Activated T-cell treated with anti-CD3 and anti-CD28 coated beads for 1 hour (primary cell): ENCODE results near the gene RPL7L1.
"Not testable (repeated sequence)": the region's sequence is repeated elsewhere in the genome, so short reads cannot be mapped to it uniquely, and the experiment has no call there.

Experiments
- DNase-seq: peaks from one replicate; pipeline ENCODE4 v3.0.0-alpha.2; 2020; ENCODE audit warnings: low read depth

Gene RPL7L1

GRCh38 chr6:42879372-42880239 lies at the start of gene RPL7L1:
TSS of gene RPL7L1 (plus strand) at chr6:42879616. CDS start at chr6:42879911, 295 bp downstream.
- DNase-seq, result peak; percentile 70

DNA sequence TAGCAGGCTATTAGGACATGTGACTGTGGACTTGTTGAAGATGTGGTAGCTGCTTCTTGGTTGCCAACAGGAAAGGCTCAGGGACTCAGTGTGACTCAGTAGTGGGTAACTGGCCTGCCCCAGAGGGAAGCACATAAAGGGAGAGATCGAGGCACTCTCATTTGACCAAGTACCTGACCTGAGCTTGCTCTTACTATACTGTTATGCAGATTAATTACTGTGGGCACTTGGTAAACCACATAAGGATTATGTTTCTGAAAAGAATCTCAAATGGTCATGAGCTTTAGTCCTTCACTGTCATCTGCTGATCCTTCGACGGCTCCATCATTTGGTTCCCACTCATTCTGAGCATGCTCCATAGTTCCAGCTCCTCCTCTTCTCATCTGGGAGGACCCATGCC lies 48.2 kb upstream of the RPL7L1 start:
- no peak for DNase-seq

GRCh38 chr6:42834056-42834455 lies 45.4 kb upstream of the RPL7L1 start:
- no peak for DNase-seq

- no peak for DNase-seq
Observed at GRCh38 chr6:42841844-42842584, 37.4 kb upstream of the RPL7L1 start.

DNA sequence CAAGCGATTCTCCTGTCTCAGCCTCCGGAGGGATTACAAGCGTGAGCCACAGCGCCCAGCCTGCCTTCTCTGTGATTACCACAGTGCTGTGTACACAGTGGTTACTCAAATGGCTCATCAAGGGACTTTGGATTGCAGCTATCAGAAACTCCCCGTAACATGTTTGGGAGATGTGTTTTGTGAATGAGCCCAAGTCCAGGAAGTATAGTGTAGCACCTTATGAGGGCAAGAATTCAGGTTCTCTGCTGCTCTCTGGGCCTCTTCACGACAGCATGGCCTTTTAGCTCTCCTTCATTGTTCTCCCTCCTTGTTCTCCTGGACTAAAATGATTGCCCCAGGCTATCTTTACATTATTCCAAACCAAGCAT lies 34.1 kb upstream of the RPL7L1 start:
- no peak for DNase-seq

DNA sequence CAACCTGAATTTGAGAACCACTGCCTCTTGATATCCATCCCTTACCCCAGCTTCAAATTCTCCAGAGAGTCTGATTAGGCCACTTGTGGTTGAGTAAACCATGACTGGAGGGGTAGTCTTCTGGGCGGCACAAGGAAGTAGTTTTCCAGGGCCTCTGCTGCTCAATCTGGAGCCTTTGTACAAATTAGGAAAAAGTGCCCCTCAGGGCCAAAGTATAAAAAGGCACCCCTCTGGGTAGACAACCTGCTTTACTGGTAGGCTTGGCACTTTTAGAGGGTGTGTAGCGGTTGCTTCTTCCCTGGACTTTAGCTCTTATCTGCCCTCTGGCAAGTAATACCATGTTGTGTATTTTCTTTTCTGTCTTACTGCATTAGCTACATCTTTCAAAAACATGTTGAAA lies 32.9 kb upstream of the RPL7L1 start:
- DNase-seq, result no peak

DNA sequence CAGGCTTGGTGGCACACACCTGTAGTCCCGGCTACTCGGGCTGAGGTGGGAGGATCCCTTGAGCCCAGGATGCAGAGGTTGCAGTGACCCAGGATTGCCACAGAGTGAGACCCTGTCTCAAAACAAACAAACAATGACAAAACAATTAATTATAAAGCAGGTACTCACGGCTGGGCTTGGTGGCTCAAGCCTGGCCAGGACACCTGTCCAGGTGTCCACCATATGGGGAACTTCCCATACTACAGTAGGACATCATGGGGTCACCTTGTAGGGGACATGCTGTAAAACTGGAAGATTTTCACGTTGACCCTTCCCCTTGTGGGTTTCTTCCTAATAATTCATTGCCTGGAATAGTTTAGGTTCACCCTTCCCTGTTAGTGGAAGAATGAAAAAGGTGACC lies 30.7 kb upstream of the RPL7L1 start:
- no peak for DNase-seq

DNA sequence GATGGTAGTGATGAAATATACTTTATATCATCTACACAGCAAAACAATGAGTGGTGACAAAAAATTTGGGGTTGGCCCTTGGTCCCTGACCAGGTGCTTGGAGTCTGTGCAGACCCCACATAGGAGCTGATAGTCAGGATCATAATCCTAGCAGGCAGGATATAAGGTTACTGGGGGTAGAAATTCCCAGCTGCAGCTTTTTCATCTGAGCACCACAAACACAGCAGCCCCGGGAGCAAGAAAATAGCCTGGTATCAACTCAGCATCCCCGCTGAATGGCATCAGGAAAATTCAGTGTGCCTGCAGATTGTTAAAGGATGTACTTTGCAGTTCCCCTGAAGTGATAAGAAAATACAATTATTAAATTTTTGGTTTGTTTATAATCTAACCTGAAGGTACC lies 27.8 kb upstream of the RPL7L1 start:
- no peak for DNase-seq

DNA sequence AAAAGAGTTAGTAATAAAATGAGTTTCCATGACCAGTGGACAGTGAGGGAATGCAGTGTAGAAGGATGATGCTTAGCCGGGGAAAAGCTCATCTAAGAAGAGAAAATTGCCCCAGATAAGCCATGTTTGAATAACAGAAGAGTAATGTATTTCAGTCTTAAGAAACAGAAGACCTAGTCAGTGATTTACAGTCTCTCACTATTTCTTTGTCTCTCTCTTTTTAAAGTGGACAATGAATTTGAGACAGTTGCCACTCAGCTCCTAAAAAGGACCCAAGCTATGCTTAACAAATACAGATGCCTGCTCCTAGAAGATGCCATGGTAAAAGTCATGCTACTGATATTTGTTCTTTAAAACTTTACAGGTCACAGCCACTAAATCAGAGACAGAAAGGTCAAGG lies 19.4 kb upstream of the RPL7L1 start:
- no peak for DNase-seq

DNA sequence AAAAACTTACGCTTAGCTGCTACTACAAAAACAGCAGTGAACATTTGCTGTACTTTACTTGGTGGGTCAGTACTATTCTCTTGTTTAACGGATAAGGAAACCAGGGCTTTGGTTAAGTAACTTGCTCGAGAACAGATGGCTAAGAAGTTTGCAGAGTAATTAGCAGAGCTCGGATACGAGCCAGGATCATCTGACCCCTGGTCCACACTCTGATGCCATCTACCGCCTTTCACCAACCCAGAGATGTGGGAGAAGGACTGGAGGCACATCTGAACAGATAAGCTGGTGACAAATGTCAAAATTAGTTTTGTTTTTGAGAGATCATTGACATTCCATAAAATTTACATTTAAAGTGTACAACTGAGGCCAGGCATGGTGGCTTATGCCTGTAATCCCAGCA lies 18.9 kb upstream of the RPL7L1 start:
- DNase-seq, result no peak

GRCh38 chr6:42864602-42865001 lies 14.8 kb upstream of the RPL7L1 start:
- no peak for DNase-seq

- no peak for DNase-seq
Observed at GRCh38 chr6:42870145-42870936, 9.1 kb upstream of the RPL7L1 start.

DNA sequence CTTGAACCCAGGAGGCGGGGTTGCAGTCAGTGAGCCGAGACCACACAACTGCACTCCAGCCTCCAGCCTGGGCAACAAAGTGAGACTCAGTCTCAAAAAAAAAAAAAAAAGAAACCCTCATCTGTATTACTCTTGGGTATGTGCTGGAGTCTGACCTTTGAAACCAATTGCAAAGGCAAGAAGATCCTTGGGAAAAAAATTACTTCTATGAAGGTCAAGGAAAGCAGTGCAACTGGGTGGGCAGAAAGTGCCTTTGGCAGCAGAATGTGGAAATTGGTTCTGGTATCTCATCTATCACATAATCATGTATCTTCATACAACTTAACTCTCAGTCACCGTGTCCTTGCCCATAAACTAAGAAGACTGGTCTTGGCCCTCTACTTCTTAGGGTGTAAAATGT lies 7.7 kb upstream of the RPL7L1 start:
- no peak for DNase-seq

- DNase-seq, result no peak
Observed at GRCh38 chr6:42873313-42873712, 6.1 kb upstream of the RPL7L1 start.

DNA sequence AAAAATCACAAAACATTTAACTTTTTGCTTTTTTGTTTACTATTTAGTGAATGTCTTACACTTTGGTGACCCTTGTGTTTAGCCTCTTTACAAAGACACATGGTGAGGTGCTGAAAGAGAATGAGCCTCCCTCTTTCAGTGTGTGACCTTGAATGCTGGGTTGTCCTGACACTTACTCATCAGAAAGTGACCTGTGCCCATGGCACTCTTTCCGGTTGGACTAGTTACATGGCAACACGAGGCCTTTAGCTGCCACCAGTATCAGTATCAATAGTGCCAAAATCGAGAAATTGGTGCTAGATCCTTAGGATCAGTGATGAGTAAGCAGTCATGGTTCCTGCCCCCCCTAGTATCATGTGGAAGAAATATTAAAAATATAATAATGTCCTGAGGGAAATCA lies 1.7 kb upstream of the RPL7L1 start:
- DNase-seq, result no peak

- DNase-seq, result not testable (repeated sequence)
Observed at GRCh38 chr6:42880240-42880817, 913 bp downstream of the RPL7L1 start.

- not testable (repeated sequence) for DNase-seq
Observed at GRCh38 chr6:42880871-42881270, 1.5 kb downstream of the RPL7L1 start.

DNA sequence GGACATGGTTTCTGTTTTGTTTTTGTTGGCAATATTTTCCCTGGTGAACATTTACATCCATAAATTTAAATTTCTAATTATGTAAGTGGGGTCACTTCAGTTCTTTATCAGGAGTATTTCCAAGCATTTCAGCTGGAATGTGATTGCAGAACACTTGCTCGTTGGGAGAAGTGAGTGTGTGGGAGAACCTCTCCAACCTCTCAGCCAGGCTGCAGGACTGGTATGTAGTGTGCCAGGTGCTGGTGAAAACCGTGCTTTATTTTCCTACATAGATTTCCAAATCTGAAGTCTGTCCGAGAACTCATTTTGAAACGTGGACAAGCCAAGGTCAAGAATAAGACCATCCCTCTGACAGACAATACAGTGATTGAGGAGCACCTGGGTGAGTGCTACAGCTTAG lies 6.3 kb downstream of the RPL7L1 start:
- no peak for DNase-seq

DNA sequence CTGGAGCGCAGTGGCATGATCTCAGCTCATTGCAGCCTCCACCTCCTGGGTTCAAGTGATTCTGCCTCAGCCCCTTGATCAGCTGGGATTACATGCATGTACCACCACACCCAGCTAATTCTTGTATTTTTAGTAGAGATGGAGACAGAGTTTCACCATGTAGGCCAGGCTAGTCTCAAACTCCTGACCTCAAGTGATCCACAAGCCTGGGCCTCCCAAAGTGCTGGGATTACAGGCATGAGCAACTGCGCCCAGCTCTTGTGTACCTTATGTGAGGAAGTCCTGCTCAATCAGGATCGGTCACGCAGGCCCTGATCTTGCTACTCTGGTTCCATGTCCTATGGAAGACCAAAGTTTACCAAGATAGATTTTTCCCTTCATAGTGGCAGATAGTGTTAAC lies 8.8 kb downstream of the RPL7L1 start:
- DNase-seq, result not testable (repeated sequence)

DNA sequence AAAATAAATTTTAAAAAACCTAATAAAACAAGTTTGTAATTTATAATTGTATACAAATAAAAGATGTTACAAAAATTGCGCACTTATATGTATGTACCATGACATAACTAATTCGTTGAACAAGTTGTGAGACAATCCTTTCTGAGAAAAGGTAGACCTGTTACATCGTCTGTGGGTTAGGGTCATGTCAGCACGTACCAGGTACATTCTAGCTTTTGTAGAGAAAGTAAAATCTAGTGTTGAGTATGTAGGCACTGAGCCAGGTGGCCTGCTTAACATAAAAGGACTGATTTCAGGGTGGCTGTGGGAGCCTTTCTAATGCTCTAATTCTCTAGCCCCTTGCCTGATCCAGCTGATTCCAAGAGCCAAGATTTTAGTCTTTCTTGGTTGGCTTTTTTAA lies 10.4 kb downstream of the RPL7L1 start:
- DNase-seq, result no peak

GRCh38 chr6:42890311-42891198 lies 11.1 kb downstream of the RPL7L1 start:
- DNase-seq, result peak; percentile 79
